AG04450 (cell line): ENCODE results near the gene LDB2. TPM values are rescaled to one million over a fixed set of nuclear protein-coding genes. Genes with fewer than 3 reads are reported as not detected.

ENCODE experiments used
- CTCF ChIA-PET: fragments of 300-600, 350-600 bp; formaldehyde crosslinking; extraction: SDS; loops from one replicate; lab custom pipeline; 2022; ENCODE audit warnings: antibody characterized with exemption, inconsistent platforms; lab: Charles Lee
- POLR2A ChIA-PET: fragments of 350-600 bp; formaldehyde crosslinking; extraction: SDS; loops from one replicate; lab custom pipeline; 2021; ENCODE audit warnings: antibody characterized with exemption, inconsistent platforms; lab: Yijun Ruan, JAX
- DNase-seq: peaks from one replicate; pipeline ENCODE4 v3.0.0-alpha.2; 2011; ENCODE audit warnings: low read depth, low spot score
- H3K27ac ChIP-seq: one replicate; pipeline ENCODE4 v1.5.1; 2012; ENCODE audit warnings: low read depth, low read length, control low read depth
- H3K27me3 ChIP-seq: one replicate; pipeline ENCODE4 v1.6.0; 2012; ENCODE audit warnings: low read length; ENCODE audit not compliant: control insufficient read depth, insufficient read depth
- H3K4me3 ChIP-seq: 2 replicates; pipeline ENCODE4 v1.5.1; 2011; ENCODE audit warnings: mild to moderate bottlenecking, low read depth, low read length, control low read depth
- H3K9me3 ChIP-seq: 2 replicates; pipeline ENCODE4 v1.5.1; 2012; ENCODE audit warnings: low read length; ENCODE audit not compliant: control insufficient read depth, insufficient read depth
- CTCF ChIP-seq: IDR thresholded peaks from 2 replicates; pipeline ENCODE4 v1.5.1; 2011; ENCODE audit warnings: low read depth, low read length, control low read depth, inconsistent platforms
- polyA plus RNA-seq: library from polyadenylated mRNA; depleted of rRNA; stranded (reverse); fragments of >200 nt; gene quantifications from 2 replicates; pipeline ENCODE4 v1.2.3, GENCODE V29; 2011

Gene LDB2
- polyA plus RNA-seq, 1 experiment: 180 TPM

GRCh38 chr4:16694173-16694883, 204.1 kb downstream of the LDB2 start:
- ChIA-PET POLR2A (no interaction called here), CTCF (interaction anchor here (0.6 kb wide), 1 partner anchor 24 kb away, joined by 6 read pairs; no protein-coding TSS in a partner anchor)
- Histone ChIP-seq H3K4me3 (no peak overlapping the region), H3K27me3 (no peaks in the 10 kb centered on the region), H3K27ac (peak overlapping the region; percentile 43), H3K9me3 (no peaks in the 10 kb centered on the region)
- DNase-seq: no peak
- TF ChIP-seq CTCF: no peak

DNA sequence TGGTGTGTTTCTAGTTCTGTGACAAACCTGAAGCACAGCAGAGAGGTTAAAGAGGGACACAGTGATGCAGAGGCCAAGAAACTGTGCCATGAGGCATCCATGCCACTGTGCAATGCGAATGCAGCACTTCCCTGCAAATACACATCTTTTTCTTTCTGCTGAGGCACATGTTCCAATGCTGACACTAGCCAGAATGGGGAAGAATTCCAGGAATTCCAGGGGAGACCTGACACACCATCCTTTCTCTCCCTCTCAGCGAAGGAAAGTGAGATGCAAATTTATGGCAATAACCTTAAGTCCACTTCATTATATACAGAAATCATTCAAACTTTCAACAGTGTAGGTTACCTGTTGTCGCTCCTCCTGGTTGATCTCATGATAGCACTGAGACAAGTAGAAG, 204.8 kb downstream of the LDB2 start:
- ChIA-PET POLR2A (no interaction called here), CTCF (no interaction called here)

DNA sequence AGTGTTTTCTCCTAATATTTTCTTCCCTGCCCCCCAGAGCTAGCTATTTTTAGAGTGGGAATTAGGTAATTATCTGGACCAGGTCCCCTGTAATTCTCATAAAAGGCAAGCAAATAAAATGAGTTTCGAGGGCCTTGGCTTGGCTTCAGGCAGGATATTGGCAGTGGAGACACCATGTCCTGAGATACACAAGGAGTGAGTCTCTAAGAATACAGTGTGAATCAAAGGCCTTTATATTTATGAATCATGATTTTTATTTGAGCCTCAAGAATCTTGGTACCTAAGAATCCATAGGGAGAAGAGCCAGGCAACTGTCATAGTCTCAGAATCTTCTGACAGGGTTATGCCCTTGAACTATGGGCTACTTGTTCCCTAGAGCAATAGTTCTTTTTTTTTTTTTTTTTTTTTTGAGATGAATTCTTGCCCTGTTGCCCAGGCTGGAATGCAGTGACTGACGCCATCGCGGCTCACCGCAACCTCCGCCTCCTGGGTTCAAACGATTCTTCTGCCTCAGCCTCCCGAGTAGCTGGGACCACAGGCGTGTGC, 205.4 kb downstream of the LDB2 start:
- ChIA-PET POLR2A (no interaction called here), CTCF (no interaction called here)
- H3K4me3 ChIP-seq: no peak overlapping the region
- H3K27ac ChIP-seq: no peak overlapping the region
- H3K27me3 ChIP-seq: no peaks in the 10 kb centered on the region
- TF ChIP-seq CTCF: no peak
- no peaks in the 10 kb centered on the region for H3K9me3 ChIP-seq
- DNase-seq: no peak

More for the DNA sequence above, 204.8 kb downstream of the LDB2 start:
- H3K27me3 ChIP-seq: no peaks in the 10 kb centered on the region
- no peaks in the 10 kb centered on the region for H3K9me3 ChIP-seq
- H3K27ac ChIP-seq: peak overlapping the region; percentile 43
- DNase-seq: no peak
- no peak for TF ChIP-seq CTCF
- no peak overlapping the region for H3K4me3 ChIP-seq

- DNase-seq: no peak
- ChIA-PET POLR2A (no interaction called here), CTCF (no interaction called here)
- H3K27ac ChIP-seq: peak overlapping the region; percentile 34
- no peak overlapping the region for H3K4me3 ChIP-seq
- no peaks in the 10 kb centered on the region for H3K9me3 ChIP-seq
- no peaks in the 10 kb centered on the region for H3K27me3 ChIP-seq
- TF ChIP-seq CTCF: no peak
Observed at GRCh38 chr4:16692524-16692923, 205.9 kb downstream of the LDB2 start.

- CTCF ChIA-PET: no interaction called here
- POLR2A ChIA-PET: no interaction called here
- no peak overlapping the region for H3K4me3 ChIP-seq
- peak overlapping the region; percentile 49 for H3K27ac ChIP-seq
- no peak for TF ChIP-seq CTCF
- no peaks in the 10 kb centered on the region for H3K27me3 ChIP-seq
- H3K9me3 ChIP-seq: no peaks in the 10 kb centered on the region; the same call in 1 of the 2 replicates
- DNase-seq: no peak
Observed at GRCh38 chr4:16692046-16692445, 206.4 kb downstream of the LDB2 start.
